ENCODE results near the gene CENPA. TPM values are rescaled to one million over a fixed set of nuclear protein-coding genes. Genes with fewer than 3 reads are reported as not detected.

The CENPA gene
- polyA plus RNA-seq, 1 experiment, result 9.3 TPM

- ChIA-PET POLR2A (no interaction called here), CTCF (interaction anchor here (0.5 to 2.0 kb wide), 4 partner anchors 30 to 162 kb away, joined by 3 to 11 read pairs (median 4); no protein-coding TSS in a partner anchor)
- DNase-seq (ENCODE audit: low read depth, low spot score), result no peak
- H3K4me3 ChIP-seq (ENCODE audit: low read depth, low read length), result no peak overlapping the region
- H3K27me3 ChIP-seq (ENCODE audit: control insufficient read depth, insufficient read depth, low read length), result peaks cover 6% of the 10 kb centered on the region
- no peaks in the 10 kb centered on the region for H3K9me3 ChIP-seq (ENCODE audit: control insufficient read depth, insufficient read depth, low read length)
- no peak overlapping the region for H3K27ac ChIP-seq (ENCODE audit: low read depth, low read length)
- TF ChIP-seq CTCF (IDR thresholded peaks at IDR 0.05; ENCODE audit: low read depth, low read length), result no peak
Observed at GRCh38 chr2:26740346-26740745, 45.5 kb upstream of the CENPA start.

GRCh38 chr2:26740890-26741302 lies 45.0 kb upstream of the CENPA start:
- H3K27me3 ChIP-seq (ENCODE audit: control insufficient read depth, insufficient read depth, low read length), result peaks cover 6% of the 10 kb centered on the region
- H3K27ac ChIP-seq (ENCODE audit: low read depth, low read length), result no peak overlapping the region
- no peaks in the 10 kb centered on the region for H3K9me3 ChIP-seq (ENCODE audit: control insufficient read depth, insufficient read depth, low read length)
- POLR2A ChIA-PET, result no interaction called here
- peak; percentile 15; the same call in 1 of the 2 replicates for TF ChIP-seq CTCF (IDR thresholded peaks at IDR 0.05; ENCODE audit: low read depth, low read length)
- H3K4me3 ChIP-seq (ENCODE audit: low read depth, low read length), result no peak overlapping the region
- no peak for DNase-seq (ENCODE audit: low read depth, low spot score)
- CTCF ChIA-PET, result interaction anchor here (1.0 to 8.9 kb wide), 4 partner anchors 29 to 163 kb away, joined by 3 to 255 read pairs (median 8); no protein-coding TSS in a partner anchor

- DNase-seq (ENCODE audit: low read depth, low spot score), result no peak
- POLR2A ChIA-PET, result no interaction called here
- TF ChIP-seq CTCF (IDR thresholded peaks at IDR 0.05; ENCODE audit: low read depth, low read length), result no peak
- H3K27ac ChIP-seq (ENCODE audit: low read depth, low read length), result no peak overlapping the region
- no peaks in the 10 kb centered on the region for H3K9me3 ChIP-seq (ENCODE audit: control insufficient read depth, insufficient read depth, low read length)
- CTCF ChIA-PET, result interaction anchor here (2.0 to 8.9 kb wide), 2 partner anchors 136 to 164 kb away, joined by 4 to 255 read pairs; no protein-coding TSS in a partner anchor
- no peak overlapping the region for H3K4me3 ChIP-seq (ENCODE audit: low read depth, low read length)
- peaks cover 6% of the 10 kb centered on the region for H3K27me3 ChIP-seq (ENCODE audit: control insufficient read depth, insufficient read depth, low read length)
Observed at GRCh38 chr2:26742048-26742770, 43.6 kb upstream of the CENPA start.

GRCh38 chr2:26743852-26744251 lies 42.0 kb upstream of the CENPA start:
- TF ChIP-seq CTCF (IDR thresholded peaks at IDR 0.05; ENCODE audit: low read depth, low read length), result no peak
- peaks cover 6% of the 10 kb centered on the region for H3K27me3 ChIP-seq (ENCODE audit: control insufficient read depth, insufficient read depth, low read length)
- ChIA-PET POLR2A (no interaction called here), CTCF (interaction anchor here (0.9 to 8.9 kb wide), 6 partner anchors 11 to 166 kb away, joined by 3 to 255 read pairs (median 16); no protein-coding TSS in a partner anchor)
- H3K4me3 ChIP-seq (ENCODE audit: low read depth, low read length), result no peak overlapping the region
- H3K9me3 ChIP-seq (ENCODE audit: control insufficient read depth, insufficient read depth, low read length), result no peaks in the 10 kb centered on the region
- H3K27ac ChIP-seq (ENCODE audit: low read depth, low read length), result no peak overlapping the region
- DNase-seq (ENCODE audit: low read depth, low spot score), result no peak

- Histone ChIP-seq H3K9me3 (ENCODE audit: control insufficient read depth, insufficient read depth, low read length) (no peaks in the 10 kb centered on the region), H3K27me3 (ENCODE audit: control insufficient read depth, insufficient read depth, low read length) (peaks cover 6% of the 10 kb centered on the region), H3K4me3 (ENCODE audit: low read depth, low read length) (no peak overlapping the region), H3K27ac (ENCODE audit: low read depth, low read length) (no peak overlapping the region)
- POLR2A ChIA-PET, result no interaction called here
- CTCF ChIA-PET, result interaction anchor here (0.6 to 8.9 kb wide), 15 partner anchors 10 to 167 kb away, joined by 3 to 255 read pairs (median 5); no protein-coding TSS in a partner anchor
- no peak for DNase-seq (ENCODE audit: low read depth, low spot score)
- TF ChIP-seq CTCF (IDR thresholded peaks at IDR 0.05; ENCODE audit: low read depth, low read length), result no peak
Observed at GRCh38 chr2:26744953-26745352, 40.9 kb upstream of the CENPA start.

Data from AG04450 (cell line).